Measurements from ENCODE around the gene DCTN5.
"Not testable (repeated sequence)": the region's sequence is repeated elsewhere in the genome, so short reads cannot be mapped to it uniquely, and the experiment has no call there.

Gene DCTN5

DNA sequence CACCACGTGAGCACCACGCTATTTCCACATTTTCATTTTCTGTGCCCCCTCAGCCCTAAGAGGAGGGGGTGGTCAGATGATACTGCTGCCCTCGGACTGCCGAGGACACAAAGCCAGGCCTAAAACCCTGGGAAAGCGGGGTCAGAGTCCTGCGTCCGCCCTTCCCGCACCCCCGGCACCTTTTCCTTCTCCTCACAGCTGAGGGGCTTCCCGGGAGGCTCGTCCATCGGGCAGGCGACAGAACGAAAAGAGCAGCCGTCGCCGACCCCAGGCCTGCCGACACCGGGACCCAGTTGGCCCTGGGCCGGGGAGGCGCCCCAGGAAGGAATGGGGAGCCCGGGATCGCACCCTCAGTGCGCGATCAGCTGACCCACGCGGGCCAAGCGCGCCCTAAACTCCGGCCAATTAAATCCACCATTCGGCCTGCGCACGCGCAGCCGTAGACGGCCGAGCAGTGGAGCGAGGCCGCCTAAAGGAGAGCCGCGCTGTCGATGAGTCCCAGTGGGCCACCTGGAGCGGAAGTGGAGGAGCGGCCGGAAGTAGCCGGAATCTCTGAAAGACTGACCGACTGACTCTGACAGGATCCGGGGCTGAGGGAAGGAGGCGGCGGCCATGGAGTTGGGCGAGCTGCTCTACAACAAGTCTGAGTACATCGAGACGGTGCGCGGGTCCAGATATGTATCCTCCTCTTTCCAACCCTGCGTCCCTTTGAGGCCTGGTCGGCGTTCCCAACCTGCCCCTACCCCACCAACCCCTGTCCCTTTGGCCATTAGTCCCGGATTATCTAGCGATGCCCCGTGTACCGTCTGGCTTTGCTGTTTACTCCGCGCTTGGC, at the start of gene DCTN5, which contains the start of gene PALB2:
TSS of gene DCTN5 (plus strand) at position 536 of the 835 bp plus-strand sequence. CDS start at position 613, 77 bp downstream.
TSS of gene PALB2 (minus strand) at position 380 of the 835 bp plus-strand sequence. CDS start at position 227, 153 bp downstream.
- peak; percentile 73 to 75 for DNase-seq (ENCODE audit: low read depth in 2 of 2)

DNA sequence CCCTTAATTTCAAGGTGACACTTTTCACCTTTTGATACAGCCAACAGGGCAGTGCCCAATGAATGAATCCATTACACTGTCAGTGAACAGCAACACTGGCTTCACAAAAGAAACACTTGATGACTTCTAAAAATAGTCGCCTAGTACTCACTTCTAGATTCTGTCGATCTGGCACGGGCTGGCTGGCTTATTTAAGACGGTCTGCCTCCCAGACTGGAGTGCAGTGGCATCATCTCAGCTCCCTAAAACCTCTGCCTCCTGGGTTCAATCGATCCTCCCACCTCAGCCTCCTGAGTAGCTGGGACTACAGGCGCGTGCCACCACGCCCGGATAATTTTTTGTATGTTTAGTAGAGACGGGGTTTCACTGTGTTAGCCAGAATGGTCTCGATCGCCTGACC, 47.1 kb upstream of the DCTN5 start:
- DNase-seq (ENCODE audit: low read depth in 2 of 2) = no peak

DNA sequence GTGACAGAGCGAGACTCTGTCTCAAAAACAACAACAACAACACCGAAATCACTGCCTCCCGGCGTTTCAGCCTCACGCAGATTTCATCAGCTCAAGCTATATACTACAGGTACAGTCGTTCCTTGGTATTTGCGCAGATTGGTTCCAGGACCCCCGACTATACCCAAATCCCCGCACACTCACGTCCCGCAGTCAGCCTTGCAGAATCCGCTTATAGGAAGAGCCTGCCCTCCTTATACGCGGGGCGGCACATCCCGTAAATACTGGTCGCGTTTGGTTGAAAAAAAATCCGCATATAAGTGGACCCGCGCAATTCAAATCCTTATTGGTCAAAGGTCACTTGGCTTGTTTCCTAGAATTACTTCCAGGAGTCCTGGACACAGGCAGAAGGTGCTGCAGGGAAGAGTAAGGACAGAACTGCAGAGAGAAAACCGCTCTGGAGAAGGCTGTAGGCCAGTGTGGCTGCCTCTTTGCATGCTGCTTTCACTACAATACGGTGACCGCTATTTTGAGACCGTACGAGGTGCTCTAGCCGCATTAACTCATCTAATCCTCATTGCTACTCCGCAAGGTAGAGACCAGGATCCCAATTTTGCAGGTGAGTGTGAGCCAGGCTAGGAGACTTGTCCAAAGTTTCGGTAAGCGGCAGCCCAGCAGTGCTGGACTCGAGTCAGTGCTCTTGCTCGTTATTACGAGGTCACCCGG, 45.9 kb upstream of the DCTN5 start:
- no peak for DNase-seq (ENCODE audit: low read depth in 2 of 2)

DNA sequence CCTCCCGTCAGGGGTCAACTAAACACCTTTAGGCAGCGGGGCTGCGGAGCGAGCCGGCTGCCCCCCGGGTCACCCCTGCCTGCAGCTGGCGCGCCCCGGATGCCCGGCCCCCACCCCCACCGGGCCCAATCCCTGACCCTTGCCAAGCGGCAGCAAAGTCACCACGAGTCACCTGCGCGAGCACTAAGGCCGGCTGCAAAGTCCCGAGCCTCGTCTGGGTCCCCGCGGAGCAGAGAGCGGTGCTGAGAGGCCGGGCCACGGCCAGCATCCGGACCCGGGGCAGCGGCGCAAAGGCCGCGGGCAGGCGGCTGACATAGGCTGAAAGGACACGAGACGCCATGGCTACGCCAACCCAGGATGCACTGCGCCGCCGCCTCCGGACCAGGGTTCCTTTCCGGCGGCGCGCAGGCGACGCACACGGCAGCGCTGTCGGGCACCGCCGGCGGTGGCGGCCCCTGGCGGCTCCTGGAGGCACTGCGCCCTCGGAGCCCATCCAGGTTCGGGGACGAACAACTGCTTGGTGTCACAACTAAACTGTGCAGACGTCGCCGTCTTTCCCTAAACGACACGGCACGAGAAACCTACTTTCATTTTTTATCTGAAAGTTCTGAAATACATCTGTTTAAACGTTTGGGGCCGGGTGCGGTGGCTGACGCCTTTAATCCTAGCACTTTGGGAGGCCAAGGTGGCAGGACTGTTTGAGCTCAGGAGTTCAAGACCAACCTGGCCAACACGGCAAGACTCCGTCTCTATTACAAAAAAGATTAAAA, 45.1 kb upstream of the DCTN5 start, which contains the start of gene NDUFAB1:
TSS of gene NDUFAB1 (minus strand) at position 366 of the 770 bp plus-strand sequence. CDS start at position 340, 26 bp downstream.
- peak; percentile 77 to 80 for DNase-seq (ENCODE audit: low read depth in 2 of 2)

DNA sequence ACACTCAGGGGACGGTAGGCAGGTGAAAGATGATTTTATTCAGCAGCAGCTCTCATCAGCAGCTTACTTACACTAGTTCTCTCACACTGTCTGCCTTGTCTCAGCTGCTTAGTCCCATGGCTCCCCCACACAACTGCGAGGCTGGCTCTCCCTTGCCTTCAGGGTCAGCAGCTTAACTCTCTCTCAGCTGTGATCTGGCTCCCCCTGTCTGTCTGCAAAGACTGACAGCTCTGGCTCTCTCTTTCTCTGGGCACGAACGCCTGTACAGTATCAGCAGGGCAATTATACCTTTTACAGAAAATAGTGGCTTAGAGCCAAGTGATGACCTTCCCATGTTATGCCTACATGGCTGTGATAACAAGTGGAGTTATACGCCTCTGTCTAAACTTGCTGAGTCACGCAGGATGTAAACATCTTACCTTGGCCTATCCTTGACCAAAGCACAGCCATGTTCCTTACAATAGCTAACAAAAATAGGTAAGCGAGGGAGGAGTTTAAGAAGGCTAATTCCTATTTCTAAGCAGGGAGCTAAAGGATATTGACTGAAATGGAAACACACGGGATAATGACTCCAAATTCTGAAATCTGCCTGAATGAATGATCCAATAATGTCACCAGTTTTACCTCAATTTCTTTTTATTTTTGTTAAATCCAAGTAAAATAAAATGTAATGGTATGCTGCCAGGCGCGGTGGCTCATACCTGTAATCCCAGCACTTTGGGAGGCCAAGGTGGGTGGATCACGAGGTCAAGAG, 44.1 kb upstream of the DCTN5 start:
- DNase-seq (ENCODE audit: low read depth in 2 of 2) = no peak

DNA sequence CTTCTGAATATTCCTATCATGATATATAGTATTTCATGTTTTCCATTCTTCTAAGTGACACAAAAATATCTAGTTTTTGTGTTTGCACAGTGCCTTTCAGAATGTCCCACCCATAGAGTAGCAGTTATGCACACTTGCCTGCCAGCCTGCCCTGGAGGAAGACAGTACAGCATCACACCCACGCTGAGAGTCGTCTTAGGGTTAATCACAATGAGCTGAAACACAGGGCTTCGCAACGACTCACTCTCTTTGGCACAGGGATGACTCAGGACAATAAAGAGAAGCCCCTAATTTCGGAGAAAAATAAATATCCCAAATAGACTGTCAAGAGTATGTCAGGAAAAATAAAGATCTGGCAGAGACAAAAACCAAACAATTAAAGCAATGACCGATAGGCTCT, 33.5 kb upstream of the DCTN5 start:
- no peak for DNase-seq (ENCODE audit: low read depth in 2 of 2)

DNA sequence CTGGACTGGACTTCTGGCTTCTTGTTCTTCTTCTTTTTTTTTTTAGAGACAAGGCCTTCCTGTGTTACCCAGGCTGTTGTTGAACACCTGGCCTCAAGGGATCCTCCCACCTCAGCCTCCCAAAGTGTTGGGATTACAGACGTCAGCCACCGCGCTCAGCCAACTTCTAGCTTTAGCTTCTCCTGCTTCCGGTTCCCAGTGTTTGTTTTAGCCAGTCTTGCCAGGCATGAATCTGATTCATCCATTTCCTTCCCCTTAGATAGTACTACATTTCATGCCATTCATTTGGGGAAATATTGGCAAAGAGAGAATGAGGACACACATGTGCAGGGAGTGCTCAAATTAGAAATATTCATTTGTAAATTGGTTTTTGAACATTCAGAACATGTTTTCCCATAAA, 33.1 kb upstream of the DCTN5 start:
- no peak for DNase-seq (ENCODE audit: low read depth in 2 of 2)

DNA sequence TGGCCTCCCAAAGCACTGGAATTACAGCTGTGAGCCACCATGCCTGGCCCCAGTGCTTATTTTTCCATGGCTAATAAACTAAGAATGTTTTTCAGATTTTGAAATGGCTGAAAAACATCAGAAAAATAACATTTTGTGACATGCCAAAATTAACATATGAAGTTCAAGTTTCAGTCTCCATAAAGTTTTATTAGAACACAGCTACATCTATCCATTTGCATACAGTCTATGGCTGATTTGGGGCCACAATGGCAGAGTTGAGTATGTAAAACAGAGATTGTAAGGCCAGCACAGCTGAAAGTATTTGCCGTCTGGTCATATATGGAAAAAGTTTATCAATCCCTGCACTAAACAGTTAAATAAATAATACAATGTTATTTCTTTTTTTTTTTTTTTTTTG, 31.3 kb upstream of the DCTN5 start:
- no peak for DNase-seq (ENCODE audit: low read depth in 2 of 2)

DNA sequence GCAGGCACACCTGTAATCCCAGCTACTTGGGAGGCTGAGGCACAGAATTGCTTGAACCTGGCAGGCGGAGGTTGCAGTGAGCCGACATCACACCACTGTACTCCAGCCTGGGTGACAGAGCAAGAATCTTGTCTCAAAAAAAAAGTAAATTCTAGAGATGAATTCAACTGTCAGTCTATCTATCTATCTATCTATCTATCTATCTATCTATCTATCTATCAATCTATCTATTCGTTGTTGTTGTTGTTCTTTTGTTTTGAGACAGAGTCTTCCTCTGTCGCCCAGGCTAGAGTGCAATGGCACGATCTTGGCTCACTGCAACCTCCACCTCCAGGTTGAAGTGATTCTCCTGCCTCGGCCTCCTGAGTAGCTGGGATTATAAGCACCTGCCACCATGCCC, 30.4 kb upstream of the DCTN5 start:
- DNase-seq (ENCODE audit: low read depth in 2 of 2) = not testable (repeated sequence)

DNA sequence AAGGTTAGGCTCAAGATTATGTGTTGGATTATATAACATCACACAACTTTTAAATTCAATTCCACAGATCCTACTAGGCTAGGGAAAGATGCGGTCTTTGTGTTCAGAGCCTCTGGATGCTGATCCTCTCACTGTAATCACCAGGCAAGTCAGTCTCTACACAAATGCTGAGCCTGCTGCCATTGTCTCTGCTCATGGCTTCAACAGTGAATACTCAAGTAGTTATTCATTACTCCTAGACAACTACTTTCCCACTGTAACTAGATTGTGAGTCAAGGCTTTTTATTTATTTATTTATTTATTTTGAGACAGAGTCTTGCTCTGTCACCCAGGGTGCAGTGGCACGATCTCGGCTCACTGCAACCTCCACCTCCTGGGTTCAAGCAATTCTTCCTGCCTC, 29.3 kb upstream of the DCTN5 start:
- DNase-seq (ENCODE audit: low read depth in 2 of 2) = no peak

DNA sequence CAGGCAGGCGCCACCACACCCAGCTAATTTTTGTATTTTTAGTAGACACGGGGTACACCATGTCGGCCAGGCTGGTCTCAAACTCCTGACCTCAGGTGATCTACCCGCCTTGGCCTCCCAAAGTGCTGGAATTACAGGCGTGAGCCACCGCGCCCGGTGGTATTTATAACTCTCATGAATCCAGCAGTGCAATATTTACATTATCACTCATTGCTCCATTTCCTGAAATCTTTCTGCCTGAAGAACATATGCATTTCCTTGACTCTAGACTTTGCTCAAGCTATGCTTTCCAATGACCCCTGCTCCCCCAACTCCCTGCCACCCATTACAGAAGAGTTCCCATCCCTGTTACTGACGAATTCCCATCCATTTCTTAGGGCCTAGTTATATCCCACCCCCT, 25.5 kb upstream of the DCTN5 start:
- no peak for DNase-seq (ENCODE audit: low read depth in 2 of 2)

DNA sequence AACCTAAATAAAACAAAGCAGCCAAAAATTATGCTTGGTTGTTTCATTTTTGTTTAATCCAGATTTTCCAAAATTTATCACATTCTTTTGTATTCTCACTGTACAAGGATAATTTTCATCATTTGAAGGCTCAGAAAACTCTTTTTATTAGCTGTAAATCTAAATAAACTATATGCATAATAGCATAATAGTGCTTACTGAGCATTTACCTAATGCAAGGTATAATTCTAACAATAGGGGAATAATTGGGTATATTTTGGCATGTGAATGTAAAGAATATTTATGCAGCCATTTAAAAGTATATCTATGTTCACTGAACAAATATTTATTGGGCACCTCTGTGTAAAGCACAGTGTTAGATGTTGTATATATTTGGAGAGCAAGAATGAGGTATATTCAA, 17.2 kb upstream of the DCTN5 start:
- DNase-seq (ENCODE audit: low read depth in 2 of 2) = no peak

DNA sequence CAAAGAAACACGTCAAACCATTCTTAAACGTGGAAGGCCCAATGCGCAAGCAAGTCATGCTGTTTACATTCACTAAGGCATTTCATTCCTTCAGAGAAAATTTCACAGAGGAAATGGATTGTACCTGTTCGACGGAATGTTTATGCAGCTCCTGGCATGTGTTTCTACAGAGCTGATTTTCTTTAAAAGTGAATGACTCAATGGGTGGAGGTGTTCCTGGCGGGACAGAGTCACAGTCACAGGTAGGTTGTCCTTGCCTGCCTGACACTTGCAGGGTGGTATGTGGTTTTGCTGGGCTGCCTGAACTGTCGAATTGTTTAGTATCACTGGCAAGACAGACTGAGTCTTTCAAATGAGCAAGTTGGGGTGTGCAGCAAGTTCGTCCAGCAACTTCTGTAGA, 11.8 kb upstream of the DCTN5 start:
- DNase-seq (ENCODE audit: low read depth in 2 of 2) = no peak

DNA sequence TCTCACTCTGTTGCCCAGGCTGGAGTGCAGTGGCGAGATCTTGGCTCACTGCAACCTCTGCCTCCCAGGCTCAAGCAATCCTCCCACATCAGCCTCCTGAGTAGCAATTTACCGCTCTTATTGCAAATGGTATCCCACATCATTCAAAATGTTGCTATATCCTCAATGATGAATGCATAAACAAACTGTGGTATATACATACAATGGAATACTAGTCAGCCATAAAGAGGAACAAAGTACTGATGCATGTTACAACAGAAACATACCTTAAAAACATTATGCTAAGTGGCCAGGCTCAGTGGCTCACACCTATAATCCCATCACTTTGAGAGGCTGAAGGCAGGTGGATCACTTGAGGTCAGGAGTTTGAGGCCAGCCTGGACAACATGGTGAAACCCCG, 9.4 kb upstream of the DCTN5 start:
- not testable (repeated sequence) for DNase-seq (ENCODE audit: low read depth in 2 of 2)

DNA sequence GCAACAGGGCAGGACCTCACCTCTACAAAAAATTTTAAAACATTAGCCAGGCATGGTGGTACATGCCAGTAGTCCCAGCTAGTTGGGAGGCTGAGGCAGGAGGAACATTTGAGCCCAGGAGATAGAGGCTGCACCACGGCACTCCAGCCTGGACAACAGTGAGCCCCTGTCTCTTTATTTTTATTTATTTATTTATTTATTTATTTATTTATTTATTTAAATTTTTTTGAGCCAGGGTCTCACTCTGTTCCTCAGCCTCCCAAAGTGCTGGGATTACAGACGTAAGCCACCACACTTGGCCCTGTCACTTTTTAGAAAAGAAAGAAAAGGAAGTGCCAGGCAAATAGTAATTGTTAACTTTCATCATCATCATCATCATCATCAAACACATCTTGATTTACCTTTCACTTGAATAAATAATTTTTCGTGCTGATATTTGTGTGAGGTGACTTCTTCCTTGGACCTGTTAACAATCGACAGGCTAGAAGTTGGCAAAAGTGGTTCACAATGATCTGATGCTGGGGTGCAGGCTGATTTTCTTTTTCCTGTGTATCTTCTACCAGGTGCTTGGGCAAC, 6.7 kb upstream of the DCTN5 start:
- no peak for DNase-seq (ENCODE audit: low read depth in 2 of 2)

DNA sequence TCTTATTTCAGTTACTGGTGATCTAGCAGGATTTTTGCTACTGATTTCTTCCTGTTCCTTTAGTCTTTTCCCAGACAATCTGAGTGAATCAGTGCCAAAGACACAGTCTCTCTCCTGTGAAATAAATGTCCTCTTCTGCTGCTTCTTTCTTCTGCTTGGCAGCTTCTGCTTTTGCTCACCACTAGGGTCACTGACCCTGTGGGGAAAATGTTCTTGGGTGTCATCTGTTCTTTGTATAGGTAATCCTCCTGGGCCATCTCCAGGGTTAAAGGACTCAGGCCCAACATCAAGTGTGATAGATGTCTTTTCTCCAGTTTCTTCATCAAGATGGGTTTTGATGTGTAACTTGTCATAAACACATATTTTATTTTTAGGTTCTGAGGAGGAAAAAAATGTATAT, 5.3 kb upstream of the DCTN5 start:
- DNase-seq (ENCODE audit: low read depth in 2 of 2) = no peak

DNA sequence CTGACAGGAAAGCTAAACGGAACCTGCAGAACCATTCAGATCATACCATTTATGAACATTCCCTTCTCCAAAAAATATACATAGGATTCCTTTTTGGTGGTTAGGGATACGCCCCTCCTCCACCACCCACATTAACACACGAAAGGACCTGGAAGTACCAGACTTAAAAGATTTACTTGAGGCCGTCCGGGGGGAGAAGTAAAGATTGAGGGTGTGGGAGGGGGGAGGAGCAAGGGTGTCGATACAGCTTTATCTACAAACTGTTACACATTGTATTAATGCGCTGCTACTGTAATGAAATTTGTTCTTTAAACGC, 693 bp upstream of the DCTN5 start:
- DNase-seq (ENCODE audit: low read depth in 2 of 2) = no peak

DNA sequence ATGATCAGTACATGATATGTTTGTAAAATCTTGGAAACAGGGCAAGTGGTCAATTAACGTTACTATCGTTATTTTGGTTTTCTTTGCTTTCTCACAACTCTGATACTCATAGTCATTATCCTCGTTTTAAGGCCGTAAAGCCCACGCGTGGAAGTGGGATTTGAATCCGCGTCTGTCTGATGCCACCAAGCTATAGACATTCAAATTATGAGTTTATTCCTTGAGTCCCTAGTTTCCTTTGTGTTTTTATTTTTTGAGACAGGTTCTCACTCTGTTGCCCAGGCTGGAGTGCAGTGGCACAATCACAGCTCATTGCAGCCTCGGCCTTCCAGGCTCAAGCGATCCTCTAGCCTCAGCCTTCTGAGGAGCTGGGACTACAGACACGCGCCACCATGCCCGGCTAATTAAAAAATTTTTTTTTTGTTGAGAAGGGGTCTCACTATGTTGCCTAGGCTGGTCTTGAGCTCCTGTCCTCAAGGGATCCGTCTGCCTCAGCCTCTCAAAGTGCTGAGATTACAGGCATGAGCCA, 1.0 kb downstream of the DCTN5 start:
- no peak for DNase-seq (ENCODE audit: low read depth in 2 of 2)

DNA sequence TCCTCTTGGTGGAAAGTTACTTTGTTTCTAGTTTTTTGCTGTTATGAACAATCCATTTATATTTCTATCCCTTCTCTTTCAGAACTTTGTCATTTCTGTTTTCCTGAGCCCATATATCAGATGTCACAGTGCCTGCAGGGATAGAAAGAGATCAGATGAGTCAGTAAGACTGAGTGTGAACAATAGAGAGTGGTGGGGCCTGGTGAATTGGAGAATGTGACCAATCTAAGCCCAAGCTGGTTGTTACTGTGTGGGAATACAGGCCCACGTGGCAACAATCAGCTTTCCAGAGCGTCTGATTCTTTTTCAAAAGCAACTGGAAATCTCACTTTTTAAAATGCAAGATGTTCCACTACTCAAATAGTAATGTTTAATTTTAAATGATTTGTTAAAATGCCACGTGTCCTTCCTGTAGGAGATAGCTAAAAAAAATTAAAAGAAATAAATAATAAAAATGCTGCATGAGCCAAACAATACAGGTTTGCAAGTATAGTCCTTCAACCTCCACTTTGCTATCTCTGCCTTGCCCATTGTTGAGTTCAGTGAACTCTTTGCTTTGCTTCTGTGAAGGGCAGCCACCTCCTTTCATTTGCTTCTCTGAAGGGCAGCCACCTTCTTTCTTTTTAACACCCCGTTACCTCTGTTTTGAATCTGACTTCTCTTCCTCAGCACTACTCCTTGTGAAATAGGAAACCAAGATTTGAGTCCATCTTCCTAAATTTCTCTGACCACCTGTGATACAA, 9.6 kb downstream of the DCTN5 start:
- DNase-seq (ENCODE audit: low read depth in 2 of 2) = no peak

DNA sequence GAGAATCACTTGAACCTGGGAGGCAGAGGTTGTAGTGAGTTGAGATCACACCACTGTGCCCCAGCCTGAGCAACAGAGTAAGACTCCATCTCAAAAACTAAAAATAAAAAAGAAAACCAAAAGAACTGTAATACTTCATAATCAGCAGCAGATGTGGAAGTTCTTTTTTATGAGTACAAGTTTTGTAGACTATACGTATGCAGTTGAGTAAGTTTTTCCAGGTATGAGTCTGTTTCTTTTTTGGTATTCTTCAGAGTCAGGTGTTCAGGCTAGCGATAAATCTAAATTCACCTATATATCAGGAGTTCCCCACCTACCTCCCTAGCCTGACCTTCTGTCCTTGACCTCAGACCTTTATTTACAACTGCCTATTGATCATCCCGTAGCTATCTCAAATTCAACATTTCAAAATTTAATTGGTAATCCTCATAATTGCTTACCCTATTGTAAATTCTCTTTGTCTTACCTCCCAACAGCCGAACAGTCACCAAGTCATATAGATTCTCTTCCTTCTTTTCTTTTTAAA, 10.7 kb downstream of the DCTN5 start:
- DNase-seq (ENCODE audit: low read depth in 2 of 2) = no peak
